Ishikawa (cell line): ENCODE measurements around the gene VWC2L.

ENCODE experiments used
- YY1 ChIP-seq: IDR thresholded peaks from 2 replicates; pipeline ENCODE4 v1.6.1; 2012; ENCODE audit warnings: low read depth
- ZBTB7A ChIP-seq: IDR thresholded peaks from 2 replicates; pipeline ENCODE4 v1.6.1; 2012; ENCODE audit warnings: low read depth

GRCh38 chr2:214484701-214485100 lies 73.8 kb downstream of the VWC2L start:
- TF ChIP-seq YY1 (no peak), ZBTB7A (no peak)
